ENCODE data around the gene KCNH6. TPM values are rescaled to one million over a fixed set of nuclear protein-coding genes. Genes with fewer than 3 reads are reported as not detected.
A peak's percentile ranks its signal among the peaks of the same experiment; 100 is the strongest.

Gene KCNH6
- total RNA-seq, 3 donors from 2014 or later (not counting 1 experiment from before 2014, with no cell fraction given) = not detected

- DNase-seq (no peak), ATAC-seq (peak in 1 of 3 donors; percentile 30)
- intact Hi-C loops (cut with micrococcal nuclease) = no loop called here
- no peak overlapping the region for H3K4me3 Mint-ChIP-seq
- Histone ChIP-seq H3K27ac (ENCODE audit: low read length) (no peak overlapping the region), H3K4me1 (ENCODE audit: control insufficient read depth, insufficient read depth, low read length) (no peaks in the 10 kb centered on the region), H3K27me3 (ENCODE audit: control insufficient read depth, insufficient read depth, low read length) (peaks cover 7% of the 10 kb centered on the region), H3K36me3 (ENCODE audit: control insufficient read depth, insufficient read depth, low read length) (no peaks in the 10 kb centered on the region), H3K9me3 (ENCODE audit: control insufficient read depth, insufficient read depth, low read length) (no peaks in the 10 kb centered on the region), H3K4me3 (ENCODE audit: low read length) (no peak overlapping the region)
- 10% methylated on average over 61 of the region's 62 CpGs for WGBS (ENCODE audit: insufficient coverage)
- peaks cover 23 to 27% of the 10 kb centered on the region in 2 donors for H3K27me3 Mint-ChIP-seq (ENCODE audit: low read depth in 2 of 2)
- no peak overlapping the region for H3K27ac Mint-ChIP-seq
- no peak for TF ChIP-seq CTCF (IDR thresholded peaks at IDR 0.05)
- H3K9me3 Mint-ChIP-seq = no peaks in the 10 kb centered on the region
- H3K36me3 Mint-ChIP-seq = no peaks in the 10 kb centered on the region
- no peaks in the 10 kb centered on the region for H3K4me1 Mint-ChIP-seq
These were observed 15.0 kb downstream of the KCNH6 start for GRCh38 chr17:63537991-63538692.

GRCh38 chr17:63538693-63539595 lies 15.8 kb downstream of the KCNH6 start:
- no peaks in the 10 kb centered on the region for H3K36me3 ChIP-seq (ENCODE audit: control insufficient read depth, insufficient read depth, low read length)
- H3K4me1 ChIP-seq (ENCODE audit: control insufficient read depth, insufficient read depth, low read length) = no peaks in the 10 kb centered on the region
- no peak for TF ChIP-seq CTCF (IDR thresholded peaks at IDR 0.05)
- ATAC-seq = no peak
- Mint-ChIP-seq H3K36me3 (no peaks in the 10 kb centered on the region), H3K27me3 (ENCODE audit: low read depth in 2 of 2) (peaks cover 23 to 27% of the 10 kb centered on the region in 2 donors), H3K4me3 (no peak overlapping the region), H3K9me3 (no peaks in the 10 kb centered on the region), H3K4me1 (no peaks in the 10 kb centered on the region), H3K27ac (no peak overlapping the region)
- H3K9me3 ChIP-seq (ENCODE audit: control insufficient read depth, insufficient read depth, low read length) = no peaks in the 10 kb centered on the region
- 83% methylated on average over 9 of the region's 9 CpGs for WGBS (ENCODE audit: insufficient coverage)
- no peak overlapping the region for H3K27ac ChIP-seq (ENCODE audit: low read length)
- no peak overlapping the region for H3K4me3 ChIP-seq (ENCODE audit: low read length)
- peaks cover 7% of the 10 kb centered on the region for H3K27me3 ChIP-seq (ENCODE audit: control insufficient read depth, insufficient read depth, low read length)
- DNase-seq = no peak
- intact Hi-C loops (cut with micrococcal nuclease) = no loop called here

- Histone ChIP-seq H3K27ac (ENCODE audit: low read length) (no peak overlapping the region), H3K4me3 (ENCODE audit: low read length) (no peak overlapping the region), H3K9me3 (ENCODE audit: control insufficient read depth, insufficient read depth, low read length) (no peaks in the 10 kb centered on the region), H3K36me3 (ENCODE audit: control insufficient read depth, insufficient read depth, low read length) (no peaks in the 10 kb centered on the region), H3K27me3 (ENCODE audit: control insufficient read depth, insufficient read depth, low read length) (peaks cover 7% of the 10 kb centered on the region), H3K4me1 (ENCODE audit: control insufficient read depth, insufficient read depth, low read length) (no peaks in the 10 kb centered on the region)
- 63% methylated on average over 4 of the region's 4 CpGs for WGBS (ENCODE audit: insufficient coverage)
- Mint-ChIP-seq H3K36me3 (no peaks in the 10 kb centered on the region), H3K9me3 (no peaks in the 10 kb centered on the region), H3K27ac (no peak overlapping the region), H3K27me3 (ENCODE audit: low read depth in 2 of 2) (peaks cover 23 to 24% of the 10 kb centered on the region in 2 donors), H3K4me3 (no peak overlapping the region), H3K4me1 (no peaks in the 10 kb centered on the region)
- no peak for ATAC-seq
- TF ChIP-seq CTCF (IDR thresholded peaks at IDR 0.05) = no peak
- intact Hi-C loops (cut with micrococcal nuclease) = no loop called here
- no peak for DNase-seq
These were observed 17.4 kb downstream of the KCNH6 start for GRCh38 chr17:63540590-63540989.
